Kidney (tissue), 14 donors: ENCODE measurements around the gene IL4R. TPM values are rescaled to one million over a fixed set of nuclear protein-coding genes. Genes with fewer than 3 reads are reported as not detected.

Source experiments
- DNase-seq, 5 donors: peaks; one replicate each; pipeline ENCODE4 v3.0.0-alpha.2; 2013 to 2020
- FAIRE-seq: peaks from 2 replicates; lab custom pipeline; 2012; peaks lifted over from hg19 to GRCh38; lab: Jason Lieb, UNC
- H3K27ac ChIP-seq, 2 donors: one replicate each; pipeline ENCODE4 v1.7.0; 2013; ENCODE audit warnings: low read depth in 2 of 2, low read length in 2 of 2, inconsistent platforms in 1 of 2
- H3K27me3 ChIP-seq: one replicate; pipeline ENCODE4 v1.7.1; 2013; ENCODE audit warnings: low read length, inconsistent platforms; ENCODE audit not compliant: control insufficient read depth, insufficient read depth
- H3K36me3 ChIP-seq, 3 donors: one replicate each; pipeline versions ENCODE4 v1.7.0 to v1.7.1; 2013; ENCODE audit warnings: low read length in 3 of 3, control low read depth in 1 of 3, inconsistent platforms in 1 of 3; ENCODE audit not compliant: insufficient read depth in 3 of 3, control insufficient read depth in 2 of 3
- H3K4me1 ChIP-seq, 3 donors: one replicate each; pipeline versions ENCODE4 v1.7.0 to v1.7.1; 2013; ENCODE audit warnings: low read length in 3 of 3, inconsistent platforms in 1 of 3, low read depth in 1 of 3; ENCODE audit not compliant: control insufficient read depth in 2 of 3, insufficient read depth in 2 of 3
- H3K4me3 ChIP-seq, 3 donors: one replicate each; pipeline versions ENCODE4 v1.7.0 to v1.8.1; 2013; ENCODE audit warnings: low read length in 3 of 3, control low read depth in 1 of 3, inconsistent platforms in 1 of 3
- H3K9ac ChIP-seq, 3 donors: one replicate each; pipeline versions ENCODE4 v1.7.0 to v1.7.1; 2013; ENCODE audit warnings: low read length in 3 of 3, control low read depth in 1 of 3, inconsistent platforms in 1 of 3
- H3K9me3 ChIP-seq, 3 donors: one replicate each; pipeline versions ENCODE4 v1.7.0 to v1.7.1; 2013; ENCODE audit warnings: low read length in 3 of 3, control low read depth in 1 of 3, inconsistent platforms in 1 of 3; ENCODE audit not compliant: control insufficient read depth in 2 of 3, insufficient read depth in 1 of 3
- CTCF ChIP-seq: IDR thresholded peaks from 3 replicates; pipeline ENCODE4 v1.5.1; 2012; ENCODE audit warnings: mild to moderate bottlenecking, moderate library complexity, borderline replicate concordance; ENCODE audit not compliant: insufficient read depth; ENCODE audit errors: extremely low read depth
- intact Hi-C: fragments of 100-400 bp; cut with DNase I; formaldehyde crosslinking; loops from one replicate; pipeline ENCODE4 v1.11.1; 2022
- polyA plus RNA-seq: library from polyadenylated mRNA; stranded (reverse); fragments of 350-450 nt; fragmentation: Illumina TruSeq; extraction: RNeasy Lipid Tissue Mini Kit (QIAGEN cat#74804); gene quantifications from one replicate; pipeline ENCODE4 v1.2.3, GENCODE V29; 2014; ENCODE audit warnings: low read depth, low replicate concordance; ENCODE audit not compliant: insufficient read depth
- total RNA-seq: library from RNA; stranded (reverse); fragmentation: NEBNext Ultra II Directional; extraction: Animal tissue kit (Norgen Biotek cat#: 25700); gene quantifications from one replicate; pipeline ENCODE4 v1.2.1, GENCODE V29; 2021
- donor health status: control.
- donor health status: control.
- donor health status: control.
- donor health status: control.
- donor health status: control.
- donor health status: DM: yes; HTN: yes; CAD: no.
- donor health status: Normal renal cell carcinoma (clear cell type).

The IL4R gene
- total and polyA plus RNA-seq, 2 donors from 2014 or later, result 13.8 to 115 TPM

GRCh38 chr16:27383556-27384243 lies 69.9 kb downstream of the IL4R start:
- DNase-seq, result no peak
- Histone ChIP-seq H3K27ac (no peak overlapping the region), H3K4me1 (no peaks in the 10 kb centered on the region), H3K9me3 (peaks cover 0 to 13% (median 0%) of the 10 kb centered on the region in 3 donors), H3K4me3 (no peak overlapping the region), H3K9ac (no peak overlapping the region), H3K27me3 (no peaks in the 10 kb centered on the region), H3K36me3 (no peaks in the 10 kb centered on the region)
- FAIRE-seq, result no peak
- TF ChIP-seq CTCF, result no peak
- intact Hi-C loops, result loop anchor here (10.0 kb wide), 1 partner anchor 61 kb away; no protein-coding TSS in a partner anchor

GRCh38 chr16:27384425-27384824 lies 70.7 kb downstream of the IL4R start:
- Histone ChIP-seq H3K4me3 (no peak overlapping the region), H3K36me3 (no peaks in the 10 kb centered on the region), H3K27me3 (no peaks in the 10 kb centered on the region), H3K4me1 (no peaks in the 10 kb centered on the region), H3K27ac (no peak overlapping the region), H3K9ac (no peak overlapping the region), H3K9me3 (peaks cover 0 to 13% (median 0%) of the 10 kb centered on the region in 3 donors)
- intact Hi-C loops, result loop anchor here (10.0 kb wide), 1 partner anchor 60 kb away; no protein-coding TSS in a partner anchor
- FAIRE-seq, result no peak
- TF ChIP-seq CTCF, result no peak
- no peak for DNase-seq

- Histone ChIP-seq H3K4me1 (no peaks in the 10 kb centered on the region), H3K36me3 (no peaks in the 10 kb centered on the region), H3K9me3 (peaks cover 0 to 13% (median 0%) of the 10 kb centered on the region in 3 donors), H3K27me3 (no peaks in the 10 kb centered on the region), H3K27ac (no peak overlapping the region), H3K9ac (no peak overlapping the region), H3K4me3 (no peak overlapping the region)
- DNase-seq (no peak), FAIRE-seq (no peak)
- no peak for TF ChIP-seq CTCF
- intact Hi-C loops, result loop anchor here (10.0 kb wide), 1 partner anchor 59 kb away; no protein-coding TSS in a partner anchor
These were observed 71.6 kb downstream of the IL4R start for GRCh38 chr16:27385398-27385797.
